B cell (primary cell): Measurements from ENCODE around the gene FAM114A2. TPM values are rescaled to one million over a fixed set of nuclear protein-coding genes. Genes with fewer than 3 reads are reported as not detected.

Experiments
- ATAC-seq: fragments of 200-7000 bp; cut with Tn5 transposase; one replicate; pipeline ENCODE4 v1.10.0; 2021; ENCODE audit warnings: low read depth, mild to moderate bottlenecking, moderate number of reproducible peaks, moderate library complexity
- CTCF ChIA-PET: fragments of 350-600 bp; sonication (Branson Sonifier 250); formaldehyde crosslinking; loops from one replicate; lab custom pipeline; 2021; ENCODE audit warnings: antibody characterized with exemption, inconsistent platforms; lab: Charles Lee
- POLR2A ChIA-PET: fragments of 350-600 bp; sonication (Branson Sonifier 250); formaldehyde crosslinking; loops from one replicate; lab custom pipeline; 2021; ENCODE audit warnings: antibody characterized with exemption; lab: Charles Lee
- DNase-seq: peaks from one replicate; pipeline ENCODE4 v3.0.0; 2013
- H2AFZ ChIP-seq: 2 replicates; pipeline ENCODE4 v1.6.1; 2012; ENCODE audit warnings: mild to moderate bottlenecking, low read depth, low read length; ENCODE audit not compliant: insufficient read depth, poor library complexity, severe bottlenecking
- H3K27ac ChIP-seq, 2 donors: 1 replicate in 1 of 2; 2 replicates in 1 of 2; pipeline ENCODE4 v1.5.1; 2012 to 2013; ENCODE audit warnings: low read length in 2 of 2, mild to moderate bottlenecking in 2 of 2, moderate library complexity in 1 of 2
- H3K27me3 ChIP-seq, 4 experiments: fragments of 200-600 bp in 1 of 4; sonication (generic) in 1 of 4; replicated peaks in 1 of 4; 1 replicate in 2 of 4; 2 replicates in 2 of 4; pipeline versions ENCODE4 v1.6.1 to v1.7.0; 2013 to 2016; ENCODE audit warnings: low read length in 3 of 4, mild to moderate bottlenecking in 2 of 4, mixed read lengths in 1 of 4, moderate library complexity in 1 of 4; ENCODE audit not compliant: insufficient read depth in 4 of 4, control insufficient read depth in 3 of 4; ENCODE audit errors: control extremely low read depth in 1 of 4
- H3K36me3 ChIP-seq, 2 experiments: replicated peaks in 1 of 2; 1 replicate in 1 of 2; 2 replicates in 1 of 2; pipeline versions ENCODE4 v1.6.1 to v1.7.1; 2013; ENCODE audit warnings: low read length in 1 of 2; ENCODE audit not compliant: insufficient read depth in 2 of 2, control insufficient read depth in 1 of 2; ENCODE audit errors: control extremely low read depth in 1 of 2, extremely low read depth in 1 of 2
- H3K4me1 ChIP-seq, 2 donors: fragments of 200-600 bp in 1 of 2; sonication (generic) in 1 of 2; 1 replicate in 1 of 2; 2 replicates in 1 of 2; pipeline versions ENCODE4 v1.5.1 to v1.6.1; 2013 to 2017; ENCODE audit warnings: low read length in 2 of 2; ENCODE audit not compliant: control insufficient read depth in 2 of 2, insufficient read depth in 2 of 2
- H3K4me2 ChIP-seq: replicated peaks from 2 replicates; pipeline ENCODE3; 2012; ENCODE audit warnings: mild to moderate bottlenecking, low read depth, low read length; ENCODE audit not compliant: poor library complexity, severe bottlenecking
- H3K4me3 ChIP-seq, 5 experiments: fragments of 200-600 bp in 1 of 5; sonication (generic) in 1 of 5; 1 replicate in 3 of 5; 2 replicates in 2 of 5; pipeline versions ENCODE4 v1.5.1 to v1.7.0; 2011 to 2016; ENCODE audit warnings: low read length in 4 of 5, mild to moderate bottlenecking in 4 of 5, low read depth in 2 of 5, control low read depth in 1 of 5, moderate library complexity in 1 of 5; ENCODE audit not compliant: insufficient read depth in 1 of 5; ENCODE audit errors: control extremely low read depth in 1 of 5, extremely low read depth in 1 of 5
- H3K79me2 ChIP-seq: fragments of 200-600 bp; sonication (generic); one replicate; pipeline ENCODE4 v1.6.0; 2016; ENCODE audit warnings: low read length; ENCODE audit not compliant: control insufficient read depth, insufficient read depth
- H3K9ac ChIP-seq: fragments of 200-600 bp; sonication (generic); 2 replicates; pipeline ENCODE4 v1.6.1; 2017; ENCODE audit warnings: mild to moderate bottlenecking, low read length, moderate library complexity
- H3K9me3 ChIP-seq, 3 donors: one replicate each; pipeline versions ENCODE4 v1.6.1 to v1.7.1; 2013; ENCODE audit warnings: low read length in 2 of 3; ENCODE audit not compliant: control insufficient read depth in 2 of 3, insufficient read depth in 1 of 3; ENCODE audit errors: control extremely low read depth in 1 of 3
- H4K20me1 ChIP-seq: 2 replicates; pipeline ENCODE4 v1.6.0; 2012; ENCODE audit warnings: mild to moderate bottlenecking, low read length; ENCODE audit not compliant: insufficient read depth, control insufficient read depth, poor library complexity, severe bottlenecking
- H3K27ac Mint-ChIP-seq: one replicate; pipeline ENCODE4 v1.8.0; 2021; ENCODE audit warnings: mixed read lengths
- H3K27me3 Mint-ChIP-seq: one replicate; pipeline ENCODE4 v1.8.0; 2021; ENCODE audit warnings: mixed read lengths
- H3K4me1 Mint-ChIP-seq: one replicate; pipeline ENCODE4 v1.8.0; 2021; ENCODE audit warnings: mixed read lengths
- H3K4me3 Mint-ChIP-seq: one replicate; pipeline ENCODE4 v1.8.0; 2021; ENCODE audit warnings: mixed read lengths
- H3K9me3 Mint-ChIP-seq: one replicate; pipeline ENCODE4 v1.8.0; 2022; ENCODE audit warnings: mixed read lengths; ENCODE audit not compliant: insufficient read depth
- EZH2 ChIP-seq: IDR thresholded peaks from 2 replicates; pipeline ENCODE4 v1.6.1; 2012; ENCODE audit warnings: borderline replicate concordance, low read depth, mild to moderate bottlenecking, moderate library complexity, low read length; ENCODE audit not compliant: insufficient read depth, poor library complexity, severe bottlenecking
- WGBS: methylation state at CpG from one replicate; pipeline ENCODE4 v1.1.5; 2013; ENCODE audit warnings: missing lambda C conversion rate; ENCODE audit not compliant: insufficient coverage; 5-methylcytosine and 5-hydroxymethylcytosine counted together
- intact Hi-C: fragments of 100-400 bp; cut with micrococcal nuclease; formaldehyde crosslinking; loops from one replicate; pipeline ENCODE4 v1.10.0; 2022
- polyA plus RNA-seq: library from polyadenylated mRNA; depleted of rRNA; stranded (reverse); fragments of >200 nt; gene quantifications from 2 replicates; pipeline ENCODE4 v1.2.3, GENCODE V29; 2012
- total RNA-seq, 2 donors: library from RNA; stranded (reverse); fragments of 120-200 nt in 1 of 2; gene quantifications; 1 replicate in 1 of 2; 2 replicates in 1 of 2; pipeline versions ENCODE4 v1.2.3 to v1.2.4, GENCODE V29; 2013 to 2022
- TF ChIP-seq, protein P1 (sequence below): fragments of 200-600 bp; IDR thresholded peaks from one replicate; pipeline ENCODE4 v1.8.0; 2022; ENCODE audit warnings: antibody characterized with exemption, mild to moderate bottlenecking

Gene FAM114A2
- total and polyA plus RNA-seq, 2 donors (not counting 1 experiment from before 2014, with no cell fraction given): 6.0 to 34.2 TPM

GRCh38 chr5:153964191-153964879, 74.4 kb downstream of the FAM114A2 start:
- Mint-ChIP-seq H3K27ac (no peak overlapping the region), H3K9me3 (no peaks in the 10 kb centered on the region), H3K4me3 (no peak overlapping the region), H3K27me3 (peaks cover 18% of the 10 kb centered on the region), H3K4me1 (no peaks in the 10 kb centered on the region)
- Histone ChIP-seq H3K9me3 (no peaks in the 10 kb centered on the region), H3K4me1 (no peaks in the 10 kb centered on the region), H3K4me3 (no peak overlapping the region), H4K20me1 (no peaks in the 10 kb centered on the region), H3K27me3 (peaks cover 0 to 7% (median 0%) of the 10 kb centered on the region in 4 experiments), H3K36me3 (no peaks in the 10 kb centered on the region), H3K9ac (no peak overlapping the region), H2AFZ (no peak overlapping the region), H3K27ac (no peak overlapping the region), H3K79me2 (no peaks in the 10 kb centered on the region), H3K4me2 (no peak overlapping the region)
- POLR2A ChIA-PET: no interaction called here
- no peak for TF ChIP-seq EZH2
- TF ChIP-seq, protein P1, sequence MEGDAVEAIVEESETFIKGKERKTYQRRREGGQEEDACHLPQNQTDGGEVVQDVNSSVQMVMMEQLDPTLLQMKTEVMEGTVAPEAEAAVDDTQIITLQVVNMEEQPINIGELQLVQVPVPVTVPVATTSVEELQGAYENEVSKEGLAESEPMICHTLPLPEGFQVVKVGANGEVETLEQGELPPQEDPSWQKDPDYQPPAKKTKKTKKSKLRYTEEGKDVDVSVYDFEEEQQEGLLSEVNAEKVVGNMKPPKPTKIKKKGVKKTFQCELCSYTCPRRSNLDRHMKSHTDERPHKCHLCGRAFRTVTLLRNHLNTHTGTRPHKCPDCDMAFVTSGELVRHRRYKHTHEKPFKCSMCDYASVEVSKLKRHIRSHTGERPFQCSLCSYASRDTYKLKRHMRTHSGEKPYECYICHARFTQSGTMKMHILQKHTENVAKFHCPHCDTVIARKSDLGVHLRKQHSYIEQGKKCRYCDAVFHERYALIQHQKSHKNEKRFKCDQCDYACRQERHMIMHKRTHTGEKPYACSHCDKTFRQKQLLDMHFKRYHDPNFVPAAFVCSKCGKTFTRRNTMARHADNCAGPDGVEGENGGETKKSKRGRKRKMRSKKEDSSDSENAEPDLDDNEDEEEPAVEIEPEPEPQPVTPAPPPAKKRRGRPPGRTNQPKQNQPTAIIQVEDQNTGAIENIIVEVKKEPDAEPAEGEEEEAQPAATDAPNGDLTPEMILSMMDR: no peak
- 93% methylated on average over 13 of the region's 17 CpGs for WGBS
- no peak for ATAC-seq
- intact Hi-C loops: no loop called here
- CTCF ChIA-PET: interaction anchor here (0.7 to 3.2 kb wide), 7 partner anchors 10 to 1450 kb away, joined by 3 to 26 read pairs (median 3); no protein-coding TSS in a partner anchor
- DNase-seq: no peak
